ENCODE data around the gene YEATS2. TPM values are rescaled to one million over a fixed set of nuclear protein-coding genes. Genes with fewer than 3 reads are reported as not detected.
A peak's percentile ranks its signal among the peaks of the same experiment; 100 is the strongest.
"Not testable (repeated sequence)": the region's sequence is repeated elsewhere in the genome, so short reads cannot be mapped to it uniquely, and the experiment has no call there.

The YEATS2 gene
- total RNA-seq, 2 donors from 2014 or later: 51.1 to 66.1 TPM

DNA sequence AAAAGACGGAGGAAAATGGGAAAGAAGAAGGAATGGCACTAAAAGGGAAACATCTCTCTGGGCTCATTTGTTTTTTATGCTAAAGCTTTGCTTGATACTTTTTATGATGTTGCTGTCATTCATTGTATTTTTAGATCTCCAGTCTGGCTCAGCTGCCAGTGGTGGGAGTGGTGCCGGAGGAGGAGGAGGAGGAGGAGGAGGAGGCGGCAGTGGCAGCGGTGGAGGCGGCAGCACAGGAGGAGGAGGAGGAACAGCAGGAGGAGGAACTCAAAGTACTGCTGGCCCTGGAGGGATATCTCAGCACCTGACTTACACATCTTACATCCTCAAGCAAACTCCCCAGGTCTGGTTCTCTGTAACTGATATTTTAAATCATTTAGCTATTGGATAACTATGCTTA is 78.2 kb downstream of the YEATS2 start:
- H3K9me3 Mint-ChIP-seq: no peaks in the 10 kb centered on the region
- ATAC-seq: no peak
- H3K27me3 Mint-ChIP-seq: no peaks in the 10 kb centered on the region
- peaks cover 22% of the 10 kb centered on the region for H3K36me3 Mint-ChIP-seq
- H3K27ac Mint-ChIP-seq: no peak overlapping the region
- H3K4me3 Mint-ChIP-seq: no peak overlapping the region
- no peaks in the 10 kb centered on the region for H3K4me1 Mint-ChIP-seq (ENCODE audit: low read depth in 2 of 2)
- no peak for DNase-seq (ENCODE audit: low spot score)

DNA sequence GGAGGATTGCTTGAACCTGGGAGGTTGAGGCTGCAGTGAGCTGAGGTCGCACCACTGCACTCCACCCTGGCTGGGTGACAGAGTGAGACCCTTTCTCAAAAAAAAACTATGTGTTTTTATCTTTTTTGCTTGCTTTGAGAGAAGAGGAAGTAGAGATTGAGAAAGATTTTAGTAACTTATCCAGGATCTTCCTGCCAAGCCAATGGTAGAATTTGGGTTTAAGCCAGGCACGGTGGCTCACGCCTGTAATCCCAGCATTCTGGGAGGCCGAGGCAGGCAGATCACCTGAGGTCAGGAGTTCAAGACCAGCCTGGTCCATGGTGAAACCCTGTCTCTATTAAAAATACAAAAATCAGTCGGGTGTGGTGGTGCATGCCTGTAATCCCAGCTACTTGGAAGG is 78.9 kb downstream of the YEATS2 start:
- not testable (repeated sequence) for H3K4me1 Mint-ChIP-seq (ENCODE audit: low read depth in 2 of 2)
- peaks cover 22% of the 10 kb centered on the region for H3K36me3 Mint-ChIP-seq

DNA sequence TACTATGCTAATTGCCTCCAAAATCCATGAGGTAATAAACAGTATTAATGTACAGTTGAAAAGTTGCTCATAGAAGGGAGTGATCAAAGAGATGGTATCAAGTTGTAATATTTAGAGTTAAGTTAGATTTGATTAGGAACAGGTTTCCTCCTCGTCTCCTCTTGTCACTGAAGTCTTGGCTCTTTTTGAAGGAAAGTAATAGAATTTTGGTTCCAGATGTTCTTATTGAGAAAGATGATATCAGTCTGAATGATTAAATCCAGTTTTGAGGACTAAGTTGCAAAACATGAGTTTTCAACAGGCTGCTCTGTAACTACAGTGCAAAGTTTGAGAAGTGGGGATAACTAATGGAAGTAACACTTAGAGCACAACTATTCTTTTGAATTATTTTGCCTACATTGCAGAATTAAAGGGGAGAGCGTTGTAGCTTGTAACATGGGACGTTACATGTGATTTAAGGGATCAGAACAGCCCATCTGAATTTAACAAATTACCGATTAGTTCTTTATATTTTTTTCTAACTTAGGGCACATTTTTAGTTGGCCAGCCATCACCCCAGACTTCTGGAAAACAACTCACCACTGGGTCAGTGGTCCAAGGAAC is 79.5 kb downstream of the YEATS2 start:
- ATAC-seq: no peak
- no peak overlapping the region for H3K27ac Mint-ChIP-seq

More for the DNA sequence above, 78.9 kb downstream of the YEATS2 start:
- not testable (repeated sequence) for H3K4me3 Mint-ChIP-seq; ATAC-seq; H3K9me3 Mint-ChIP-seq; H3K27me3 Mint-ChIP-seq; H3K27ac Mint-ChIP-seq; DNase-seq (ENCODE audit: low spot score)

DNA sequence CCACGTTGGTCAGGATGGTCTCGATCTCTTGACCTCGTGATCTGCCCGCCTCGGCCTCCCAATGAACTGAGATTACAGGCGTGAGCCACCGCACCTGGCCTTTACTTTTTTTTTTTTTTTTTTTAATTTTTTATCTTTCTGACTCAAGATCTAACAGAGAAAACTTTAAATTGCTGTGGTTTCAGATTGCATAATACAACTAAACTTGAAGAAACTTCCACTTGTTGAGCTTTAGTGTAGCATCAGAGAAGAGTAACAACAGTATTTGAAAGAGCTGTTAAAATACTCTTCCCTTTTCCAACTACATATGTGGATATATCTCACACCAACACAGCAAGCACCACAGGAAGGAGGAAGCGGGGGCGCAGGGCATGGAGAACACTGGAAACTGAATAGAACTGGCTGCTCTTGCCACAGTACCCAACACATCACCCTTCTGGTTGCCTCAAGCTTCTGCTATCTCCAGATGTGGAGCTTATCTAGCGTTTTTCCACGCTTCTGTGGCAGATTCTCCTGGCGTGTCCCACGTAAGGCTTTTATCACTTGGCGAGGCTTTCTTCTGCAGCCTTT is 82.4 kb downstream of the YEATS2 start:
- H3K4me3 Mint-ChIP-seq: no peak overlapping the region
- no peak for ATAC-seq
- H3K27me3 Mint-ChIP-seq: no peaks in the 10 kb centered on the region
- H3K4me1 Mint-ChIP-seq (ENCODE audit: low read depth in 2 of 2): no peaks in the 10 kb centered on the region
- peaks cover 12% of the 10 kb centered on the region for H3K36me3 Mint-ChIP-seq
- no peaks in the 10 kb centered on the region for H3K9me3 Mint-ChIP-seq
- DNase-seq (ENCODE audit: low spot score): no peak
- H3K27ac Mint-ChIP-seq: no peak overlapping the region

More for the DNA sequence above, 79.5 kb downstream of the YEATS2 start:
- H3K4me1 Mint-ChIP-seq (ENCODE audit: low read depth in 2 of 2): no peaks in the 10 kb centered on the region
- DNase-seq (ENCODE audit: low spot score): no peak
- no peak overlapping the region for H3K4me3 Mint-ChIP-seq
- H3K9me3 Mint-ChIP-seq: no peaks in the 10 kb centered on the region
- no peaks in the 10 kb centered on the region for H3K27me3 Mint-ChIP-seq
- peaks cover 22% of the 10 kb centered on the region for H3K36me3 Mint-ChIP-seq

DNA sequence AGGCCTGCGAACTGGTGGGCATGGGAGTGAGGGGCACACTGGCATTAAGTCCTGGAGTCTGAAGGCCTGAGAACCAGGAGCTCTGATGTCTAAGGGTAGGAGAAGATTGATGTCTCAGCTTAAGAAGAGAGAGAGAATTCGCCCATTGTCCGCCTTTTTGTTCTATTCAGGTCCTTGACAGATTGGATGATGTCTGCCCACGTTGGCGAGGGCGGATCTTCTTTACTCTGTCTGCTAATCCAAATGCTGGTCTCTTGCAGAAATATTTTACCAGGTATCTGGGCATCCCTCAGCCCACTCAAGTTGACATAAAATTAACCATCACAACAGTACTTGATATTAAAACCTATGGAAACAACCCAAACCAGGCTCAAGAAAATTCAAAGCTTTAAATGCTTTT is 83.6 kb downstream of the YEATS2 start:
- no peak for DNase-seq (ENCODE audit: low spot score)
- Mint-ChIP-seq H3K9me3 (no peaks in the 10 kb centered on the region), H3K4me3 (no peak overlapping the region), H3K36me3 (peaks cover 11% of the 10 kb centered on the region), H3K27ac (no peak overlapping the region), H3K27me3 (no peaks in the 10 kb centered on the region), H3K4me1 (ENCODE audit: low read depth in 2 of 2) (no peaks in the 10 kb centered on the region)
- ATAC-seq: no peak

DNA sequence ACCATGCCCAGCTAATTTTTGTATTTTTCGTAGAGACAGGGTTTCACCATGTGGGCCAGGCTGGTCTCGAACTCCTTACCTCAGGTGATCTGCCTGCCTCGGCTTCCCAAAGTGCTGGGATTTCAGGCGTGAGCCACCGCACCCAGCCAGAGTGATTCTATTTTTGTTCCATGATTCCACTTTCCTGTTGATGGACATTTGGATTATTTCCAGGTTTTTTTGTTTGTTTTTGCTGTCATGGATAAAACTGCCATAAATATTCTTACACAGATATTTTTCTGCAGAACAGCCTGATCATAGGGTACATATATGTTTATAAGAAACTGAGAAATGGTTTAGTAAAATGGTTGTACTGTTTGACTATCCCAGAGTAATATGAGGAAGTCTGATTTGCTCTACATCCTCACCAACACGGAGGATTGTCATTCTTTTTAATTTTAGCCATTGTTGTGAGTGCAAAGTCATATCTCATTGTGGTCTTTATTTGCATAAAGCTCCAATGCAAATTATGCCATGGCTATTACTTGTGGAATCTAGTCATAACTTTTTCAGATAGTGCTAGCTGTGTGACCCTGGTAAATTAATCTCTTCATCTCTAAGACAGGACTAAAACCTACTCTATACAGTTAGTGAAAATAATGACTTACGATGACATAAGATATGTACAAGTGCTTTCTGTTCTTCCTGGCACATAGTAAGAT is 85.1 kb downstream of the YEATS2 start:
- no peak for DNase-seq (ENCODE audit: low spot score)
- Mint-ChIP-seq H3K9me3 (no peaks in the 10 kb centered on the region), H3K36me3 (peaks cover 5% of the 10 kb centered on the region), H3K27me3 (no peaks in the 10 kb centered on the region), H3K27ac (no peak overlapping the region), H3K4me1 (ENCODE audit: low read depth in 2 of 2) (no peaks in the 10 kb centered on the region), H3K4me3 (no peak overlapping the region)
- ATAC-seq: no peak

DNA sequence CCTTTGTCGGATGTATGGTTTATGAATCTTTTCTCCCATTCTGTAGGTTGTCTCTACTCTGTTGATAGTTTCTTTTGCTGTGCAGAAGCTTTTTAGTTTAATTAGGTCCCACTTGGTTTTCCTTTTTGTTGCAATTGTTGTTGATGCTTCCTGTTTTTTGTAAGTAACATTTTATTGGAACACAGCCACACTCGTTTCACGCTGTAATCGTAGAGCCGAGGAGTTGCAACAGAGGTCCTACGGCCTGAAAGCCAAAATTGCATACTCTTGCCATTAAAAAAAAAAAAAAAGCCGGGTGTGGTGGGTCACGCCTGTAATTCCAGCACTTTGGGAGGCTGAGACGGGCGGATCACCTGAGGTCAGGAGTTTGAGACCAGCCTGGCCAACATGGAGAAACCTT is 86.9 kb downstream of the YEATS2 start:
- peaks cover 13% of the 10 kb centered on the region for H3K36me3 Mint-ChIP-seq
- not testable (repeated sequence) for H3K27me3 Mint-ChIP-seq; ATAC-seq; H3K9me3 Mint-ChIP-seq; H3K27ac Mint-ChIP-seq; DNase-seq (ENCODE audit: low spot score); H3K4me1 Mint-ChIP-seq (ENCODE audit: low read depth in 2 of 2); H3K4me3 Mint-ChIP-seq

DNA sequence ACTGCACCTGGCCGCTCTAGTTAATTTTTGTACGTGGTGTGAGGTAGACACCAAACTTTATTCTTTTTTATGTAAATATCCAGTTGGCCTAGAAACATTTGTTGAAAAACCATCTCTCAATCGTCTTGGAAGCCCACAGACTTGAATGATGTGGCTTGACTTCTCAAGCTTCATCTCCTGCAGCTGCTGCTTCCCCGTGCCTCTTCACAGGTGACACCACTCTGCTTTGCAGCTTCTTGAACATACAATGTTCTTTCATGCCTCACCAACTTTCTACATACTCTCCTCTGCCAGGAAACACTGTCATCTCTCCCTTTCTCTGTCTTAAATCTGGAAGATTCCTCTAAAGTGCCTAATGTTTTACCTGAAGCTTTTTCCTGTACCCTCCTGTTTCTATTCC is 92.2 kb downstream of the YEATS2 start:
- Mint-ChIP-seq H3K9me3 (no peaks in the 10 kb centered on the region), H3K36me3 (peaks cover 25% of the 10 kb centered on the region), H3K4me3 (no peak overlapping the region), H3K4me1 (ENCODE audit: low read depth in 2 of 2) (no peaks in the 10 kb centered on the region), H3K27ac (no peak overlapping the region), H3K27me3 (no peaks in the 10 kb centered on the region)
- ATAC-seq: no peak
- DNase-seq (ENCODE audit: low spot score): no peak

DNA sequence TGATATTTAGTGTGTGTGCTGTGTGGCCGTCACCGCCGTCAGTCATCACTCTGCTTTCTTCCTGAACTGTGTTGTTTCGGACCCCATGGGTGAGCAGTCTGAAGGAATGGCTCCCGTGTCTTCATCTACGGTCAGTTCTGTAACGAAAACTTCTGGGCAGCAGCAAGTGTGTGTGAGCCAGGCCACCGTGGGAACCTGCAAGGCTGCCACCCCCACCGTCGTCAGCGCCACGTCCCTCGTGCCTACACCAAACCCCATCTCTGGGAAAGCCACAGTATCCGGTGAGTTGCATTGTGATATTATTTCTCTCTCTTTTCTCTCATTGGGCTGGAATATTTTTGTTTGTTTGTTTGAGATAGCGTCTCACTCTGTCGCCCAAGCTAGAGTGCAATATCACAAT is 93.1 kb downstream of the YEATS2 start:
- peaks cover 25% of the 10 kb centered on the region for H3K36me3 Mint-ChIP-seq
- no peak overlapping the region for H3K4me3 Mint-ChIP-seq
- H3K27ac Mint-ChIP-seq: no peak overlapping the region
- no peaks in the 10 kb centered on the region for H3K27me3 Mint-ChIP-seq
- no peak for DNase-seq (ENCODE audit: low spot score)
- ATAC-seq: no peak
- no peaks in the 10 kb centered on the region for H3K9me3 Mint-ChIP-seq
- H3K4me1 Mint-ChIP-seq (ENCODE audit: low read depth in 2 of 2): no peaks in the 10 kb centered on the region

DNA sequence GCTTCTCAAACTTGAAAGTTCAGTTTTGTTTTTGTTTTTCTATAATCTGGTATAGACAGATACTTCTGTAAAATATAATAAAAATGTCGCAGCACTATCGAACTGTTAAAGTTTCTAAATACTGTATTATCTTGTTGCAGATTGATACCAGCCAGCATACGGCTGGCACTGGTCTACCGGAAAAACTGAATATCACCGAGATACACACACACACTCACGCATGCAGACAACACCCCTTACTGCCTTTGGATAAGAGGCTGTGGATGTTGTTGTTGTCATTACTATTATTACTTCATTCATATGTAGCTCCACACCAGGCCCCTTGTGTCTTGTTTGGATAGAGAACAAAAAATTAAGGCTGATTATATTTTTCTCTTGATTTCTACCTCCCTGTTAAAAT is 95.4 kb downstream of the YEATS2 start:
- H3K4me3 Mint-ChIP-seq: no peak overlapping the region
- no peaks in the 10 kb centered on the region for H3K4me1 Mint-ChIP-seq (ENCODE audit: low read depth in 2 of 2)
- no peak overlapping the region for H3K27ac Mint-ChIP-seq
- H3K27me3 Mint-ChIP-seq: no peaks in the 10 kb centered on the region
- DNase-seq (ENCODE audit: low spot score): no peak
- H3K36me3 Mint-ChIP-seq: peaks cover 20% of the 10 kb centered on the region
- ATAC-seq: no peak
- H3K9me3 Mint-ChIP-seq: no peaks in the 10 kb centered on the region

DNA sequence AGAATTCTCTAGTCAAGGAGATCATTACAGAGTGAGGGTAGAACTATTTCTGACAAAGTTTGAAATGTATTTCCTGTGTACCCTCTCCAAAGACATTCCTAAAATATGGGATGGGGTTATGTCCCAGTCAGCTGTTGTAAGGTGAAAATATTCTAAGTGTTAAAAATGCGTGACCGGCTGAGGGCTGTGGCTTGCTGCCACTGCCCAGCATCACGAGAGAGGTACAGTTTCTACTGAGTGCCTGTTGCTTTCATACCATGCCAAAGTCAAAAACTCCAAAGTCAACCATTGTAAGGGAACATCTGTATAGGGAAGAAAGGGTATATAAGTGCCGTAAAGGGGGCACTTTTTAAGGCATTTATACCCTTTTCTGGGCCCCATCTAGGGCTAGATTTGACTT is 96.9 kb downstream of the YEATS2 start:
- peak overlapping the region in 1 of 2 donors; percentile 29 for H3K27ac Mint-ChIP-seq
- ATAC-seq: no peak

DNA sequence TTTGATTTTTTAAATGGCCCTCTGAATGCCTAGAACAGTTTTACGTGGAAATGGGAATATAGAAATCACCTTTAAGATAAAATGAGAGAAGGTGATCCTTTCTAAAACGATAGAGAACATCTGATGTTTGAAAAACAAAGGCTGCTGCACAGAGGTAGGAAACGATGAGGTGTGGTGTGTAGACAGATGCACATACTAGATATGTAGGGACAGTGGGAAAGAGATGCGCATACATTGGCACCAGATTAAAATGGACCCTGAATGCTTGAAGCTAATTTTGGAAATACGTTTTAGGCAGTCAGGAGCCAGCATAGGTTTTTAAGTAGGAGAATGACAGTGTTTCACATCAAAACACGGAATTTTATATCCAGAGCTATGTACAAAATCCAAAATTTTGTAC is 98.8 kb downstream of the YEATS2 start:
- Mint-ChIP-seq H3K36me3 (peaks cover 10% of the 10 kb centered on the region), H3K9me3 (no peaks in the 10 kb centered on the region), H3K4me3 (no peak overlapping the region), H3K27ac (no peak overlapping the region), H3K27me3 (no peaks in the 10 kb centered on the region), H3K4me1 (ENCODE audit: low read depth in 2 of 2) (no peaks in the 10 kb centered on the region)
- ATAC-seq: no peak
- no peak for DNase-seq (ENCODE audit: low spot score)

More for the DNA sequence above, 96.9 kb downstream of the YEATS2 start:
- Mint-ChIP-seq H3K4me1 (ENCODE audit: low read depth in 2 of 2) (no peaks in the 10 kb centered on the region), H3K9me3 (no peaks in the 10 kb centered on the region), H3K4me3 (no peak overlapping the region), H3K36me3 (peaks cover 21% of the 10 kb centered on the region), H3K27me3 (no peaks in the 10 kb centered on the region)
- DNase-seq (ENCODE audit: low spot score): no peak

DNA sequence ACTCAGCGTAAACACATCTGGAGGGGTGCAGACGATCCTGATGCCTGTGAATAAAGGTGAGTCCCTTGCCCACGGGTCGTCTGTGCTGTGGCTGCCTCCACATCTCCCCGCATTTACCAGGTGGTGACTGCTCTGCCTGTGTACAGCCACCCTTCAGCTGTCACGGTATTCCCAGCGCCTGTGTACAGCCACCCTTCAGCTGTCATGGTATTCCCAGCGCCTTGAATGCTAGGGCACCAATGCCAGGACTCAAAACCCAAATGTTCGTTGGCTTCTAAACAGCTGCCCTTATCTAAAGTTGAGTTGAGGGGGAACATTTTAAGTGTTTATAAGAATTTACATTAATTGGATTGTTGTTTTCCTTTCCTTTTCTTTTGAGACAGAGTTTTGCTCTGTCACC is 100.4 kb downstream of the YEATS2 start:
- no peaks in the 10 kb centered on the region for H3K4me1 Mint-ChIP-seq (ENCODE audit: low read depth in 2 of 2)

DNA sequence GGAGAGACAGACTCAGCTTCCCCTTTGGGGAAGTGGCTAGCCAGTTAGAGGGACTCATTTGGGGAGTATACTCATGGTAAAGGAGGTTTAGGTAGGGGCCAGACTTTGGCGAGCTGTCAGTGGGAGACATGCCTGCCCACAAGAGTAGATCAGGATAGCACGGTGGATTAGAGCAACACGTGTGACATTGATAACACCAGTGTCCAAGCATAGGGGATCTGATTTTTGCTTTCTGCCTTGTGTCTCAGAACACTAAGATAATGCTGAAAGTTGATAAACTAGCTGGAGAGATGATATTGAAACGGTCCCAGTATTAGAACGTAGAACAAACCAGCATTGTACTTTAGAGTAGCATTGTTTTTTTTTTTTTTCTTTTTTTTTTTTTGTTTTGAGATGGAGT is 101.9 kb downstream of the YEATS2 start:
- DNase-seq (ENCODE audit: low spot score) (no peak), ATAC-seq (no peak)
- Mint-ChIP-seq H3K27ac (no peak overlapping the region), H3K27me3 (no peaks in the 10 kb centered on the region), H3K4me3 (no peak overlapping the region), H3K36me3 (peaks cover 15% of the 10 kb centered on the region), H3K4me1 (ENCODE audit: low read depth in 2 of 2) (no peaks in the 10 kb centered on the region), H3K9me3 (no peaks in the 10 kb centered on the region)

More for the DNA sequence above, 100.4 kb downstream of the YEATS2 start:
- H3K27ac Mint-ChIP-seq: no peak overlapping the region
- no peaks in the 10 kb centered on the region for H3K27me3 Mint-ChIP-seq
- H3K4me3 Mint-ChIP-seq: no peak overlapping the region
- DNase-seq (ENCODE audit: low spot score) (no peak), ATAC-seq (no peak)
- H3K36me3 Mint-ChIP-seq: peaks cover 10% of the 10 kb centered on the region
- H3K9me3 Mint-ChIP-seq: no peaks in the 10 kb centered on the region
